Stimulated activated CD4-positive, alpha-beta T cell treated with anti-CD3 and anti-CD28 coated beads, Interleukin-12 subunit alpha, Interleukin-12 subunit beta, amount 100 ng/mL, for 4 hours (primary cell): ENCODE measurements around the gene GNLY.
"Not testable (repeated sequence)": the region's sequence is repeated elsewhere in the genome, so short reads cannot be mapped to it uniquely, and the experiment has no call there.

Experiments
- DNase-seq: peaks from one replicate; pipeline ENCODE4 v3.0.0-alpha.2; 2020

GNLY gene

DNA sequence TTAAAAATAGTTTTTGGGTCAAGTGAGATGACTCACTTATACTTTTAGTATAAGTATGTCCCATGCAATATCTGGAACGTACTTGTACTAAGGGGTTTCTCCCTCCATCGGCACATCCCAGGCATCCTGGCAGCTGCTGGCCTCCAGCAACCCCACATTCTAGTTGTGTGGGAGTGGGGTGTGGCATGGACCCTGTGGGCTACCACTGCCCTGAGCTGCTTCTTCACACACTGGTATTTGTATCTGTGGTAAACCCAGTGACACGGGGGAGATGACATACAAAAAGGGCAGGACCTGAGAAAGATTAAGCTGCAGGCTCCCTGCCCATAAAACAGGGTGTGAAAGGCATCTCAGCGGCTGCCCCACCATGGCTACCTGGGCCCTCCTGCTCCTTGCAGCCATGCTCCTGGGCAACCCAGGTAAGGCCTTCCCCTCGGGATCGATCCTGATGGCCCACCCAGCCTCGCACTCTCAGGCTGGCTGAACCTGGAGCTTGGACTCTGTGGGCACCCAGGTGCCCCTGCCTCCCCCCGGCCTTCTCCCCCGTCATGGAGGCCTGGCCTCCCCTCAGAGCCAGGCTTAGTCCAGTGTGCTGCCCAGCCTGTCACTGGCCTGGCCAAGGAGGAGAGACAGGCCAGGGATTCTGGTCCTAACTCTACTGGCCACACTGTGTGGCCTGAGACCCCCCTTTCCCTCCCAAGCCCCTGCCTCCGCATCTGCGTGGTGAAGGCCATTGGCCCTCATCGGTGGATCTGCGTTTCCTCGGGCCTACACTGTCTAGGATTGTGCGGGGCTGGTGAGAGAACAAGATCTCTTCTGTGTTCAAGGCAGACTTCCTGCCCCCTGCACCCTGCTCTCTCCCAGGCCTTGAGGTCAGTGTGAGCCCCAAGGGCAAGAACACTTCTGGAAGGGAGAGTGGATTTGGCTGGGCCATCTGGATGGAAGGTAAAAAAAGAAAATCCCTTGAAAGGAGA lies at the start of gene GNLY:
GNLY (plus strand) TSS at position 307 of the 974 bp plus-strand sequence; CDS start at position 368, 61 bp downstream.
- no peak for DNase-seq

DNA sequence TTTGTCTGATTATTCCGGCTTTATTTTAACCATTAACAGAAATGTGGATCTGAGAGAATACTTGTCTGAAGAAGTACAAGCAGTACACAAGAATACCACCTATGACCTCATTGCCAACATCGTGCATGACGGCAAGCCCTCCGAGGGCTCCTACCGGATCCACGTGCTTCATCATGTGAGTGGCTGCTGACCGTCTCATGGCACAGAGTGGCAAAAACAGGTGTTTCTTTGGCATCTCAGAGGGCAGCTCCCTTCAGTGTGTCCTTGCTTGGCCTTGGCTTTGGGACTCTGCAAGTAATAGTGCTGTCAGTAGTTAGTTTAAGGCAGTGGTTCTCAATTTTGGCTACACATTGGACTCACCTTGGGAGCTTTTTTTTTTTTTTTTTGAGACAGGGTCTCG lies 49.2 kb upstream of the GNLY start:
- no peak for DNase-seq

GRCh38 chr2:85646166-85646565 lies 48.0 kb upstream of the GNLY start:
- no peak for DNase-seq

DNA sequence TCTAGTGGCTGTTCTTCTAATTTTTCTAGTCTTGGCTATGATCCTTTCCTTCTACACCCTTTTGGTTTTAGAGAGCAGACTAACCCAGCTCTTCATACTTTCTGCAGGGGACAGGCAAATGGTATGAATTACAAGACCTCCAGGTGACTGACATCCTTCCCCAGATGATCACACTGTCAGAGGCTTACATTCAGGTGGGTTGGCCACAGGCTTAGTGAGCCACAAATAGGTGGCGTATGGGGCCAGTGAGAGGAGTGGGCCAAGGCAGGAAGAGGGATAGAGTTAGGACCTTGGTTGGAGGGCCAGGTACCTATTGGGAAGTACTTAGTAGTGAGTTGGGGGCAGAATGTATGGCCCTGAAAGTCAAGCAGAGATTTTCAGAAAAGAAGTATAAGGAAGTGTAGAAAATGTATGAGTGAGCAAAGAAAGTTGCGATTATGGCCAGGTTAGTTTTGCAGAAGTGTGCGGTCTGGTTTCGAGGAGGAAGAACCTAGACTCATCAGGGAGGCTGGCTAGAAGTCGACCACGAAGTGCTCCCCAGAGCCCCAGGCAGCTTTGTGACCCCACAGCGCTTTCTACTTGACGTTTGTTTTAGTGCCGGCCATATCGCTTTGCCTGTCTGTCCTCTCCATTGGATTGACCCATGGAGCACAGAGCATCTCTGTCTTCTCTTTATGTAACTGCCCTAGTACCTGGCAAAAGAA lies 46.2 kb upstream of the GNLY start:
- no peak for DNase-seq

DNA sequence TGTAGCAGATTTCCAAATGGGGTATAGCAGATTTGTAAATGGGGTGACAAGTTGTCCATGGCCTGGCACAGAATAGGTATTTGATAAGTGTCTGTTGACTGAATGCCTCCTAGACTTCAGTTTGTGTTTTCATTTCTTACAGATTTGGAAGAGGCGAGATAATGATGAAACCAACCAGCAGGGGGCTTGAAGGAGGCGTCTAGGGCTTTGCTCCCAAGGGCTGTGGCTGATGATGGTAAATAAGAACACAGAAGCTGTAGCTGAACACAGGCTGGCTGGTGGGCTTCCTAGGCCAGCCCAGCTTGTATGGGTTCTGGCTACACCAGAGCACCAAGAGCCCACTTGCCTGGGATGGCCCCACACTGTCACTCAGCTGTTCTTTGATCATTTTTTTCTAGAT lies 45.5 kb upstream of the GNLY start:
- DNase-seq: no peak

DNA sequence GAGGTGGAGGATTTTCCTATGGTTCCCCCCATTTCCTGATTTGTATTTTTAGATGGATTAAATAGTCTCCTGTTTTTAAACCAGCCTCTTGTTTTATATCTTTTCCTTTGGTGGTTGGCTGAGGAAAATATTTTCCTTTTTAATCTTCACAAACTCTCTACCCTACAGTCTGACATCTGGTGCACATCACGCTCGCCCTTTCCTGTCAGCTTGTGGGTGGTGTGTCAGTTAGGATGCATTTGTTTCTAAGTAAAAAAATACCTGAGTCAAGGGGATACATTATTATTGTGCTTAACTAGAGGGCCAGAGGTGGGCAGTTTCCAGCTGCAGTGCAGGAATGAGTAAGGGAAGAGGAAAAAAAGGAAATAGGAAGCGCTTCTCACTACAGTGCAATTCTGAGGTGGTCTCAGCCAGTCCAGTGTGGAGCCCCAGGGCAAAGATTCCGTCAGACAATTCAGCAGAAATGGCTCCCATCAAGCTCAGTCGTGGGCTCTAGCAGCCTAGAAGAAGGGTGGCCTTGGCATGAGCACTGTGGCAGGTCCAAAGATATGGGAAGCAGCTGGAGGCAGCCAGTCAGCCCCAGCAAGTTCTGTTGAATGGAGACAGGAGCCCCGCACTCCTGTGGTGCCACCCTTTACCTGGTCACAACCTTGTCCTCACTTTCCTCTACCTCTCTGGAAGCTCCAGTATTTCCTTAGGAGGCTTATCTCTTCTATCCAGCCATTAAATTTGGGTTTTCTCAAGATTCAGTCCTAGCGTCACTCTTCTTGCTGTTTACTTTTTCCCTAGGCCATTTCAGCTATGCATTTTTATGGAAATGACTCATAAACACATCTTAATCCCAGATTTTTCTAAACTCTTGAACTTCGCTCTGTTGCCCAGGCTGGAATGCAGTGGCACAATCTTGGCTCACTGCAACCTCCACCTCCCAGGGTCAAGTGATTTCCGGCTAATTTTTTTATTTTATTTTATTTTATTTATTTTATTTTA lies 44.7 kb upstream of the GNLY start:
- no peak for DNase-seq

DNA sequence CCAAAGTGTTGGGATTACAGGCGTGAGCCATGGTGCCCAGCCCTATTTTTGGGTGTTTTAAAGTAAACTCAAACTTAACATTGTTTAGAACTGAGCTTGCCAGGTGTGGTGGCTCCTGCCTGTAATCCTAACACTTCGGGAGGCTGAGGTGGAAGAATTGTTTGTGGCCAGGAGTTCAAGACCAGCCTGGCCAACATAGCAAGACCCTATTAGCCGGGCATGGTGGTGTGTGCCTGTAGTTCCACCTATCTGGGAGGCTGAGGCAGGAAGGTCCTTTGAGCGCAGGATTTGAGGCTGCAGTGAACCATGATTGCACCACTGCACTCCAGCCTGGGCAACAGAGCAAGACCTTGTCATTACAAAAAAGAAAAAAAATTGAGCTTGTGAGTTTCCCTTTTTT lies 43.7 kb upstream of the GNLY start:
- no peak for DNase-seq

GRCh38 chr2:85651097-85651496 lies 43.1 kb upstream of the GNLY start:
- no peak for DNase-seq

DNA sequence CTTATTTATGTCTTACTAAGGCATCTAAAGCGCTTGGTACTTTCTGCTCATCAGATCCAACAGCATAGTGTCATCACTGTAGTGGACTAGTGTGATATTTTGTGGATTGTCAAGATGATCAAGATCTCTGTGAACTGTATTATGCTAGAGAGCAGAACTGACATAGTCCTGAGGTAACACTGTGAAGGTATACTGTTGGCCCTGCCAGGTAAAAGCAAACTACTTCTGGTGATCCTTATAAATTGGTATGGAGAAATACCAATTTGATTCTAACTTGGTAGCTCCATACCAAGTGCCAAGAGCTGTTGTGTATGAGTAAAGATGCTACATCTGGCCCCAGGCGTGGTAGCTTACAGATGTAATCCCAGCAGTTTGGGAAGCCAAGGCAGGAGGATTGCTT lies 42.1 kb upstream of the GNLY start:
- no peak for DNase-seq

GRCh38 chr2:85653996-85654395 lies 40.2 kb upstream of the GNLY start:
- no peak for DNase-seq

DNA sequence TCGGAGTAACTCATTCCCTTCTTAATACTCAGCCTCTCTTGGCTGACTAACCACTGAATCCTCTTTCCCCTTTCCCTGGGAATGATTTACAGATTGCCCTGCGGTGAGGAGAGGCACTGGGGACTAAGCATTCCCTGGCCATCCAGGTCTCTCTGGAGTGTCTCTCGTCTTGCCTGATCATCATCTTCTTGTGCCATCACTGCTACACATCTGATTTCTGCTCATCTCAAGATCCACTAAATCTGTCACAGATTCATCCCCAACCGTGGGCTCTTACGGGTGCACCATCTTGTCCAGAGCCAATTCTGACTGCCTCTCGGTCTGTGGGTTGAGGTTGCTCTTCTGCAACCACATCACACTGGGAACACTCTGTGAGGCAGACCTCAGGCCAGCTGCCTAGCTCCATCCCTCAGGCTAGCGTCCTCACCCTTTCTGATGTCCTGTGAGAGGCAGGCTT lies 38.2 kb upstream of the GNLY start:
- no peak for DNase-seq

- no peak for DNase-seq
These were observed 37.7 kb upstream of the GNLY start for GRCh38 chr2:85656468-85656867.

GRCh38 chr2:85657399-85657798 lies 36.8 kb upstream of the GNLY start:
- DNase-seq: not testable (repeated sequence)

GRCh38 chr2:85659324-85659981 lies 34.7 kb upstream of the GNLY start:
- DNase-seq: no peak

GRCh38 chr2:85660301-85660700 lies 33.9 kb upstream of the GNLY start:
- DNase-seq: not testable (repeated sequence)

DNA sequence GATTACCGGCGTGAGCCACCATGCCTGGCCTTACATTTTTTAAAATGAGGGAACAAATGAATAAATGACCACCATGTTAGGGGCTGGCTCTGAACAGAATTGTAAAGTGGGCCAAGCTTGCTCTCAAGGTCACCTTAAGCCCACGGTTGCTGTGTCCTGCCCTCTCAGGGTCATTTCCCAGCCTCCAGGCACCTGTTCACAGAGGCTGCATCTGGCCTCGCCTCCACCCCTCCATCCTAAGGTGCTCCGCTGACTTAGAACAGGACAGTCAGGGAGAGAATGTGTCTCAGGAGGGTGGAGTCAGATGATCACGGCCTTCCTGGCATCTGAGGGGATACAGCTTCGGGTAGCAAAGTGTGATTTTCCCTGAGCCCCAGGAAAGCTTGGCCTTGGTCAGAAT lies 33.4 kb upstream of the GNLY start:
- DNase-seq: no peak

GRCh38 chr2:85661139-85661858 lies 32.9 kb upstream of the GNLY start:
- no peak for DNase-seq

DNA sequence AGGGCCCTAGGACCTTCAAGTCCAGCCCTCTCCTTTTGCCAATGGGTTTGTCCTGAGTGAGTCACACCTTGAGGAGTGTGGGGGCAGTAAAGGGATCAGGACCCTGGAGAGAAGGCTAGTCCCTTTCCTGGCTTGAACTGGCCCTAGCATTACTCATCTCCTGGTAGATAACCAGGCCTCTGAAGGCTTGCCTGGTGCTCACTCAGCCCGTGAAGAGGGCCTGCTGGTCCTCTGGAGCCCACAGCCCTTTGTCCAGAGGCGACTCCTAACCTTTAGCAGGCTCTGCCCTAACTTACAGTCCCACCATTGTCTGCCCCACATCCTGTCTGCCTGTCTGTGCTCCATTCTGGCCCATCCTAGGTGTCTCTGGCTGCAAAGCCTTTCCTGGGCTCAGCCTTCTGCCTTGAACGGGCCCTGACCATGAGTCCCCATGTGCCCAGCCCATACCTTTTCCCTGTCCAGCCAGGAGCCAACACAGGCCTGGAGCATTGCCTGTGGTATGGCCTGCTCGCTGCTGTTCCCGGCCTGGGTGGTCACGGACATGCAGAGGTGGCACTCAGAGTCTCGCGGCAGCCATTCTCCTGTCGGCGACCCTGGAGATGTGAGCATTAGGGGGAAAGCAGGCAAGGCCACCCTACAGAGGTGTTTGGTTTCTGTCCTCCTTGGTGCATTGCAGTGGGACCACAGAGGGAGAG lies 31.1 kb upstream of the GNLY start:
- no peak for DNase-seq

DNA sequence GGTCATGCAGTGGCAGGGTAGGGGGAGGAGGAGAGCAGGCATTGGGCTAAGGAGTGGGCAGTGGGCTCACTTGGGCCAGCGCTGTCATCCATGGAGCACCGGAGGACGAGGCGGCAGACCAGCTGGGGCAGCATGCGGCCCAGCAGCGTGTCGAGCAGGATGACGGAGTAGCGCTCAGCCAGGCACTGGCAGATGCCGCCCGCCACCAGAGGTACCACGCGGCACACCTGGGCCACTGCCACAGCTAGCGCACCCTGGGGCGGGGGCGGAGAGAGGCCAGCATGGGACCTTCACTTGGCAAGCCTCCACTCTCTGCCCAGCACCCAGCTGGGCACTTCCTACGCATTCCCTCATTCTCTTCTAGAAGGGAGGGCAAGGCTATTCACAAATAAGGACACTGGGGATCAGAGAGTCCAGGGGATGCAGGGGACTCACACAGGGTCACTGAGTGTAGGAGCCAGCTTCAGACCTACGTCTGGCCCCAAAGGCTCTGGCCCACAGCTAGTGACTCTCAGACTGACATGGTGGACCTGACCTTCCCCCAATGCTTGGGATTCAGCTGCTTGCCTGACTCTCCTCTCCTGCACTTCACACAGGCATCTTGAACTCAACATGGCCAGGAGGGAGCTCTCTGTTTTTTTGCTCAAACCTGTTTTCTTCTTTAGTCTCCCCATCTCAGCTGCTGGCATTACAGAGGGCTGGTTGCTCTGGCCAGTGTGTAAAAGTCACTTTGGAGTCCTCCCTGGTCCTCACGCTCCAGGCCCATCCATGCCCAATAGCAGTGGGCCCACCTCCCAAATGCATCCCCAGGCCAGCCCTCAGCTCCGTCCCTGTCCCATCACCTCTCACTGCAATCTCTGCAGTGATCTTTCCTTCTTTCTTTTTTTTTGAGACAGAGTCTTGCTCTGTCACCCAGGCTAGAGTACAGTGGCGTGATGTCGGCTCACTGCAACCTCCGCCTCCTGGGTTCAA lies 30.3 kb upstream of the GNLY start:
- no peak for DNase-seq
